Activated CD8-positive, alpha-beta memory T cell treated with anti-CD3 and anti-CD28 coated beads, Interleukin-2, amount 50 U/mL, for 24 hours (primary cell): ENCODE measurements around the gene WRAP53.

ENCODE experiments used
- DNase-seq: peaks from one replicate; pipeline ENCODE4 v3.0.0-alpha.2; 2020; ENCODE audit errors: extremely low read depth

WRAP53 gene

GRCh38 chr17:7745748-7746470 lies 57.6 kb downstream of the WRAP53 start:
- no peak for DNase-seq

- no peak for DNase-seq
Measured at GRCh38 chr17:7747635-7748071, 59.4 kb downstream of the WRAP53 start.

GRCh38 chr17:7748076-7748775 lies 59.9 kb downstream of the WRAP53 start:
- no peak for DNase-seq

GRCh38 chr17:7750321-7750821 lies 62.1 kb downstream of the WRAP53 start:
- no peak for DNase-seq
